Ovary (tissue), 3 donors: Measurements from ENCODE around the gene NEDD4L.

Experiments used
- EP300 ChIP-seq: sonication (generic); formaldehyde crosslinking; IDR thresholded peaks from one replicate; pipeline ENCODE4 v1.6.1; 2017; ENCODE audit warnings: antibody characterized with exemption
- POLR2A ChIP-seq: fragments of 450-650 bp; IDR thresholded peaks from one replicate; pipeline ENCODE4 v1.6.1; 2017; ENCODE audit warnings: antibody characterized with exemption, mild to moderate bottlenecking, moderate library complexity
- TF ChIP-seq, protein P1 (sequence below), 3 donors: fragments of 450-650 bp in 2 of 3; fragments of 200-600 bp in 1 of 3; IDR thresholded peaks; one replicate each; pipeline versions ENCODE4 v1.5.1 to v1.8.0; 2016 to 2022; ENCODE audit warnings: antibody characterized with exemption in 3 of 3, mild to moderate bottlenecking in 1 of 3
- donor health status: DM: no; HTN: no; CAD: no.

DNA sequence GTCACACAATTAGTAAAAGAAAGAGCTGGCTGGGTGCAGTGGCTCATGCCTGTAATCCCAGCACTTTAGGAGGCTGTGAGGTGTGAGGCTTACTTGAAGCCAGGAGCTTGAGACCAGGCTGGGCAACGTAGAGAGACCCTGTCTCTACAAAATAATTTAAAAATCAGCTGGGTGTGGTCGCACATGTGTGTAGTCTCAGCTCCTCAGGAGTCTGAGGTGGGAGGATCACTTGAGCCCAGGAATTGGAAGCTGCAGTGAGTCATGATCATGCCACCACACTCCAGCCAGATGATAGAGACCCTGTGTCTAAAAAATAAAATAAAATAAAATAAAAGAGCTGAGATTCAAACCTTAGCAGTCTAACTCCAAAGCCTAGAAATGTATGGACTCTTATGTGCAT, 39.0 kb upstream of the NEDD4L start:
- TF ChIP-seq, protein P1, sequence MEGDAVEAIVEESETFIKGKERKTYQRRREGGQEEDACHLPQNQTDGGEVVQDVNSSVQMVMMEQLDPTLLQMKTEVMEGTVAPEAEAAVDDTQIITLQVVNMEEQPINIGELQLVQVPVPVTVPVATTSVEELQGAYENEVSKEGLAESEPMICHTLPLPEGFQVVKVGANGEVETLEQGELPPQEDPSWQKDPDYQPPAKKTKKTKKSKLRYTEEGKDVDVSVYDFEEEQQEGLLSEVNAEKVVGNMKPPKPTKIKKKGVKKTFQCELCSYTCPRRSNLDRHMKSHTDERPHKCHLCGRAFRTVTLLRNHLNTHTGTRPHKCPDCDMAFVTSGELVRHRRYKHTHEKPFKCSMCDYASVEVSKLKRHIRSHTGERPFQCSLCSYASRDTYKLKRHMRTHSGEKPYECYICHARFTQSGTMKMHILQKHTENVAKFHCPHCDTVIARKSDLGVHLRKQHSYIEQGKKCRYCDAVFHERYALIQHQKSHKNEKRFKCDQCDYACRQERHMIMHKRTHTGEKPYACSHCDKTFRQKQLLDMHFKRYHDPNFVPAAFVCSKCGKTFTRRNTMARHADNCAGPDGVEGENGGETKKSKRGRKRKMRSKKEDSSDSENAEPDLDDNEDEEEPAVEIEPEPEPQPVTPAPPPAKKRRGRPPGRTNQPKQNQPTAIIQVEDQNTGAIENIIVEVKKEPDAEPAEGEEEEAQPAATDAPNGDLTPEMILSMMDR (IDR thresholded peaks at IDR 0.05) = no peak
- no peak for TF ChIP-seq EP300
- no peak for TF ChIP-seq POLR2A
